HCT116 (cell line): Measurements from ENCODE around the gene CMIP. TPM values are rescaled to one million over a fixed set of nuclear protein-coding genes. Genes with fewer than 3 reads are reported as not detected.

Experiments used
- ATAC-seq: fragments of 200-7000 bp; cut with Tn5 transposase; 2 replicates; pipeline ENCODE4 v1.9.1; 2020; ENCODE audit warnings: mild to moderate bottlenecking, moderate library complexity
- BruUV-seq: library from RNA; stranded (reverse); fragments of 400-500 nt; replicated peaks from 2 replicates; lab custom pipeline; 2021; lab: Mats Ljungman, UMichigan
- CTCF ChIA-PET: fragments of 300-600 bp; sonication (Branson Sonifier 250); formaldehyde crosslinking; loops from one replicate; lab custom pipeline; 2021; ENCODE audit warnings: antibody characterized with exemption; lab: Charles Lee
- POLR2A ChIA-PET: fragments of 300-600, 350-600 bp; sonication (Branson Sonifier 250); formaldehyde crosslinking; loops from one replicate; lab custom pipeline; 2021; ENCODE audit warnings: antibody characterized with exemption; lab: Charles Lee
- RAD21 ChIA-PET, 2 experiments: fragments of 300-600 bp; sonication (Branson Sonifier 250); formaldehyde crosslinking; loops; one replicate each; lab custom pipeline; 2023; ENCODE audit warnings: low total read pairs in 2 of 2; ENCODE audit not compliant: uncharacterized antibody in 2 of 2, unreplicated experiment in 2 of 2, low non-redundant PET in 1 of 2; lab: Charles Lee
- DNase-seq: peaks from one replicate; pipeline ENCODE4 v3.0.0-alpha.2; 2010; ENCODE audit warnings: low read depth, low spot score
- H2AFZ ChIP-seq: fragments of 200-600 bp; shearing (Covaris generic), sonication (generic); 2 replicates; pipeline ENCODE4 v1.6.1; 2017; ENCODE audit warnings: low read depth, mixed run types, mixed read lengths, antibody characterized with exemption, low read length; ENCODE audit not compliant: poor library complexity, severe bottlenecking
- H3K27ac ChIP-seq: 2 replicates; pipeline ENCODE4 v1.5.1; 2012; ENCODE audit warnings: low read depth, low read length
- H3K27me3 ChIP-seq: fragments of 200-600 bp; sonication (generic); 2 replicates; pipeline ENCODE4 v1.6.1; 2016; ENCODE audit warnings: mixed run types, low read length, mixed read lengths; ENCODE audit not compliant: insufficient read depth
- H3K36me3 ChIP-seq, 2 experiments: fragments of 200-500 bp in 1 of 2; fragments of 200-600 bp in 1 of 2; sonication (Bioruptor generic) in 1 of 2; sonication (generic) in 1 of 2; 2 replicates each; pipeline versions ENCODE4 v1.5.1 to v1.6.1; 2014 to 2016; ENCODE audit warnings: low read length in 2 of 2, inconsistent platforms in 1 of 2, mixed read lengths in 1 of 2, mixed run types in 1 of 2; ENCODE audit not compliant: insufficient read depth in 2 of 2, control insufficient read depth in 1 of 2
- H3K4me1 ChIP-seq, 2 experiments: fragments of 200-600 bp in 1 of 2; sonication (generic) in 1 of 2; 2 replicates each; pipeline versions ENCODE4 v1.5.1 to v1.6.1; 2012 to 2017; ENCODE audit warnings: low read length in 2 of 2, inconsistent platforms in 1 of 2, mild to moderate bottlenecking in 1 of 2, mixed read lengths in 1 of 2, mixed run types in 1 of 2, moderate library complexity in 1 of 2; ENCODE audit not compliant: insufficient read depth in 2 of 2, control insufficient read depth in 1 of 2
- H3K4me2 ChIP-seq: fragments of 200-600 bp; sonication (generic); 2 replicates; pipeline ENCODE4 v1.6.1; 2017; ENCODE audit warnings: mixed run types, low read length, mixed read lengths
- H3K4me3 ChIP-seq, 2 experiments: fragments of 200-600 bp in 1 of 2; sonication (generic) in 1 of 2; replicated peaks in 1 of 2; 2 replicates each; pipeline ENCODE4 v1.5.1; 2011 to 2016; ENCODE audit warnings: low read length in 2 of 2, control low read depth in 1 of 2, low read depth in 1 of 2, mild to moderate bottlenecking in 1 of 2, mixed read lengths in 1 of 2, mixed run types in 1 of 2
- H3K79me2 ChIP-seq: fragments of 200-600 bp; sonication (generic); 2 replicates; pipeline ENCODE4 v1.6.1; 2017; ENCODE audit warnings: mild to moderate bottlenecking, mixed run types, low read length, moderate library complexity, mixed read lengths; ENCODE audit not compliant: insufficient read depth
- H3K9ac ChIP-seq: fragments of 200-600 bp; sonication (generic); 2 replicates; pipeline ENCODE4 v1.6.1; 2016; ENCODE audit warnings: low read length, mixed read lengths
- H3K9me2 ChIP-seq: fragments of 200-600 bp; sonication (generic), shearing (Covaris generic); 2 replicates; pipeline ENCODE4 v1.6.1; 2017; ENCODE audit warnings: mixed run types, mild to moderate bottlenecking, moderate library complexity; ENCODE audit not compliant: insufficient read depth
- H3K9me3 ChIP-seq, 2 experiments: fragments of 200-500 bp in 1 of 2; fragments of 200-600 bp in 1 of 2; sonication (Bioruptor generic) in 1 of 2; sonication (generic) in 1 of 2; 2 replicates each; pipeline ENCODE4 v1.6.1; 2014 to 2017; ENCODE audit warnings: low read length in 2 of 2, mixed read lengths in 2 of 2, inconsistent platforms in 1 of 2, low read depth in 1 of 2, mild to moderate bottlenecking in 1 of 2, mixed run types in 1 of 2, moderate library complexity in 1 of 2; ENCODE audit not compliant: control insufficient read depth in 1 of 2, insufficient read depth in 1 of 2
- H4K20me1 ChIP-seq: fragments of 200-600 bp; sonication (generic), shearing (Covaris generic); 2 replicates; pipeline ENCODE4 v1.6.1; 2017; ENCODE audit warnings: mixed run types, mild to moderate bottlenecking, moderate library complexity; ENCODE audit not compliant: insufficient read depth
- EGR1 ChIP-seq: IDR thresholded peaks from 2 replicates; pipeline ENCODE4 v1.6.1; 2012; ENCODE audit warnings: low read depth
- ELF1 ChIP-seq: IDR thresholded peaks from 2 replicates; pipeline ENCODE4 v1.6.1; 2012; ENCODE audit warnings: low read depth, borderline replicate concordance
- FOSL1 ChIP-seq: IDR thresholded peaks from 2 replicates; pipeline ENCODE4 v1.6.1; 2012; ENCODE audit warnings: low read depth
- JUND ChIP-seq: IDR thresholded peaks from 2 replicates; pipeline ENCODE4 v1.6.1; 2012
- POLR2A ChIP-seq: IDR thresholded peaks from 2 replicates; pipeline ENCODE4 v1.7.0; 2011; ENCODE audit warnings: borderline replicate concordance; ENCODE audit not compliant: insufficient read depth, insufficient read length; ENCODE audit errors: extremely low read depth
- POLR2AphosphoS5 ChIP-seq: IDR thresholded peaks from 2 replicates; pipeline ENCODE4 v1.6.1; 2011; ENCODE audit warnings: mild to moderate bottlenecking, low read depth, low read length, moderate library complexity
- SIN3A ChIP-seq: IDR thresholded peaks from 2 replicates; pipeline ENCODE4 v1.6.1; 2012; ENCODE audit warnings: low read depth
- TCF7L2 ChIP-seq: IDR thresholded peaks from 2 replicates; pipeline ENCODE4 v1.7.0; 2011; ENCODE audit warnings: borderline replicate concordance, inconsistent platforms; ENCODE audit not compliant: insufficient read depth, insufficient read length; ENCODE audit errors: extremely low read depth
- YY1 ChIP-seq: IDR thresholded peaks from 2 replicates; pipeline ENCODE4 v1.6.1; 2011; ENCODE audit warnings: low read length, low read depth, moderate library complexity, mild to moderate bottlenecking; ENCODE audit not compliant: insufficient replicate concordance; ENCODE audit errors: extremely low read depth
- ZBTB33 ChIP-seq: IDR thresholded peaks from 2 replicates; pipeline ENCODE4 v1.6.1; 2011; ENCODE audit warnings: mild to moderate bottlenecking, low read length, moderate library complexity; ENCODE audit not compliant: insufficient replicate concordance; ENCODE audit errors: extremely low read depth
- ZFX ChIP-seq: fragments of 450-650 bp; IDR thresholded peaks from 2 replicates; pipeline ENCODE4 v1.6.1; 2017
- intact Hi-C: fragments of 100-400 bp; cut with micrococcal nuclease; formaldehyde crosslinking; loops from 2 replicates; pipeline ENCODE4 v1.10.0; 2022
- total RNA-seq: library from RNA; stranded (reverse); gene quantifications from one replicate; pipeline ENCODE4 v1.2.1, GENCODE V29; 2021; ENCODE audit not compliant: unreplicated experiment
- TF ChIP-seq, protein P1 (sequence below): IDR thresholded peaks from 2 replicates; pipeline ENCODE4 v1.6.1; 2012
- TF ChIP-seq, protein P2 (sequence below), 3 experiments: fragments of 200-600 bp in 1 of 3; sonication (generic) in 1 of 3; IDR thresholded peaks in 2 of 3; conservative IDR thresholded peaks in 1 of 3; 2 replicates each; pipeline ENCODE4 v1.5.1; 2012 to 2017; ENCODE audit warnings: low read depth in 2 of 3, low read length in 2 of 3, antibody characterized with exemption in 1 of 3, borderline replicate concordance in 1 of 3, control low read depth in 1 of 3, mild to moderate bottlenecking in 1 of 3, mixed read lengths in 1 of 3, mixed run types in 1 of 3, moderate library complexity in 1 of 3; ENCODE audit not compliant: insufficient read depth in 1 of 3

CMIP gene
- total RNA-seq, 1 experiment from 2014 or later: 64.6 TPM

- TF ChIP-seq EGR1 (no peak), ELF1 (no peak), FOSL1 (no peak)
- TF ChIP-seq, all 23 proteins: peak for 6
Measured at GRCh38 chr16:81429045-81429521, 15.5 kb upstream of the CMIP start (continued).

- H4K20me1 ChIP-seq: no peaks in the 10 kb centered on the region
- ATAC-seq: no peak
- intact Hi-C loops: no loop called here
- H3K27me3 ChIP-seq: no peaks in the 10 kb centered on the region
- no peak overlapping the region for H3K27ac ChIP-seq
- ChIA-PET RAD21 (no interaction called here), CTCF (no interaction called here), POLR2A (no interaction called here)
- no peak overlapping the region for H2AFZ ChIP-seq
- no peak overlapping the region for H3K9ac ChIP-seq
- H3K4me1 ChIP-seq: peaks cover 11 to 27% of the 10 kb centered on the region in 2 experiments
- no peaks in the 10 kb centered on the region for H3K9me2 ChIP-seq
- TF ChIP-seq EGR1 (no peak), ZBTB33 (no peak), TCF7L2 (no peak), POLR2A (no peak), POLR2AphosphoS5 (no peak), ELF1 (no peak), ZFX (no peak), YY1 (no peak), JUND (no peak), FOSL1 (no peak), SIN3A (no peak)
- TF ChIP-seq, protein P1, sequence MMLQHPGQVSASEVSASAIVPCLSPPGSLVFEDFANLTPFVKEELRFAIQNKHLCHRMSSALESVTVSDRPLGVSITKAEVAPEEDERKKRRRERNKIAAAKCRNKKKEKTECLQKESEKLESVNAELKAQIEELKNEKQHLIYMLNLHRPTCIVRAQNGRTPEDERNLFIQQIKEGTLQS: no peak
- TF ChIP-seq, protein P2, sequence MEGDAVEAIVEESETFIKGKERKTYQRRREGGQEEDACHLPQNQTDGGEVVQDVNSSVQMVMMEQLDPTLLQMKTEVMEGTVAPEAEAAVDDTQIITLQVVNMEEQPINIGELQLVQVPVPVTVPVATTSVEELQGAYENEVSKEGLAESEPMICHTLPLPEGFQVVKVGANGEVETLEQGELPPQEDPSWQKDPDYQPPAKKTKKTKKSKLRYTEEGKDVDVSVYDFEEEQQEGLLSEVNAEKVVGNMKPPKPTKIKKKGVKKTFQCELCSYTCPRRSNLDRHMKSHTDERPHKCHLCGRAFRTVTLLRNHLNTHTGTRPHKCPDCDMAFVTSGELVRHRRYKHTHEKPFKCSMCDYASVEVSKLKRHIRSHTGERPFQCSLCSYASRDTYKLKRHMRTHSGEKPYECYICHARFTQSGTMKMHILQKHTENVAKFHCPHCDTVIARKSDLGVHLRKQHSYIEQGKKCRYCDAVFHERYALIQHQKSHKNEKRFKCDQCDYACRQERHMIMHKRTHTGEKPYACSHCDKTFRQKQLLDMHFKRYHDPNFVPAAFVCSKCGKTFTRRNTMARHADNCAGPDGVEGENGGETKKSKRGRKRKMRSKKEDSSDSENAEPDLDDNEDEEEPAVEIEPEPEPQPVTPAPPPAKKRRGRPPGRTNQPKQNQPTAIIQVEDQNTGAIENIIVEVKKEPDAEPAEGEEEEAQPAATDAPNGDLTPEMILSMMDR (IDR thresholded peaks at IDR 0.05 in 2 of 3, conservative IDR thresholded peaks at IDR 0.05 in 1 of 3; ENCODE audit: borderline replicate concordance in 1 of 3, insufficient read depth in 1 of 3, low read depth in 2 of 3, low read length in 2 of 3): no peak
- no peak for DNase-seq
- no peaks in the 10 kb centered on the region for H3K79me2 ChIP-seq
- H3K9me3 ChIP-seq: no peaks in the 10 kb centered on the region
- BruUV-seq: no TSS peak
- no peak overlapping the region for H3K4me2 ChIP-seq
- no peak overlapping the region for H3K4me3 ChIP-seq
- no peaks in the 10 kb centered on the region for H3K36me3 ChIP-seq
Measured at GRCh38 chr16:81431554-81432353, 12.9 kb upstream of the CMIP start.
